ENCODE results near the gene UBE2G2. TPM values are rescaled to one million over a fixed set of nuclear protein-coding genes. Genes with fewer than 3 reads are reported as not detected.

Gene UBE2G2
- total and polyA plus RNA-seq, 4 donors = 27.4 to 83.5 (median 40.9) TPM

GRCh38 chr21:44844256-44844655, 42.6 kb upstream of the UBE2G2 start:
- H3K27me3 ChIP-seq (ENCODE audit: control insufficient read depth in 4 of 4, insufficient read depth in 4 of 4, low read length in 3 of 4) = no peaks in the 10 kb centered on the region
- 56% methylated on average over 16 of the region's 16 CpGs for WGBS

DNA sequence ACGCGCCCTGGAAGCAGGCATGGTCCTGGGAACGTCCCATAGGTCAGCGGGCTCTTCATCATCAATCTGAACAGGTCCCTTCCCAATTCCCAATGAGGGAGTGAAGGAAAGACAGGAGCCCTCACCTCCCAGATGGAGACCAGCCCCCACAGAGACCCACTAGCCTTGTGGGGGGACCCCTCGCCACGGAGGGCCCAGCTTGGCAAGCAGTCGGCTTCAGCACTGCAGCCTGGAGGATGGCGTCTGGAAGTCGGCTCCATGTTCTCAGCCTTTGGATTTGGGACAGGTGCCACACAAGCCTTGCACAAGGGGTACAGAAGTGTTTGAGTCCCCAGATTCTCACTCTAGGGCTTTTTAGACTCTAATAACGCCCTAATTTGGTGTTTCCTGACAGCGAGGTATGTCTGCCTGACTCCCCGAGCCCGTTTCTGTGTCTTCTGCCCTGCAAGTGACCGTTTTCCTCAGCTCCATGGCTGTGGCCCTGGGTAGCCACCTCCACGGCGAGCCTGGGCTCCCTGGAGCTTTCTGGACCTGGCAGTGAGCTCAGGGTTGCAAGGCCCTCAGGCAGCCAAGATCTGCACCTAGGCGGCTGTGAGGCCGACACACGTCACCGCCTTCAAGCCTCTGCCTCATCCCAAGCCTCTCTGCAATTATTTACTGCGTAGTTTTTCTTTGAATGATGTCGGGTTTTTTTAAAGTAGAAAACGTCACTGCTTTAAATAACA, 41.3 kb upstream of the UBE2G2 start:
- TF ChIP-seq NR2F2 (IDR thresholded peaks at IDR 0.05) (no peak), GABPA (IDR thresholded peaks at IDR 0.05 in 1 of 2, conservative IDR thresholded peaks at IDR 0.05 in 1 of 2) (no peak)
- TF ChIP-seq, protein P1, sequence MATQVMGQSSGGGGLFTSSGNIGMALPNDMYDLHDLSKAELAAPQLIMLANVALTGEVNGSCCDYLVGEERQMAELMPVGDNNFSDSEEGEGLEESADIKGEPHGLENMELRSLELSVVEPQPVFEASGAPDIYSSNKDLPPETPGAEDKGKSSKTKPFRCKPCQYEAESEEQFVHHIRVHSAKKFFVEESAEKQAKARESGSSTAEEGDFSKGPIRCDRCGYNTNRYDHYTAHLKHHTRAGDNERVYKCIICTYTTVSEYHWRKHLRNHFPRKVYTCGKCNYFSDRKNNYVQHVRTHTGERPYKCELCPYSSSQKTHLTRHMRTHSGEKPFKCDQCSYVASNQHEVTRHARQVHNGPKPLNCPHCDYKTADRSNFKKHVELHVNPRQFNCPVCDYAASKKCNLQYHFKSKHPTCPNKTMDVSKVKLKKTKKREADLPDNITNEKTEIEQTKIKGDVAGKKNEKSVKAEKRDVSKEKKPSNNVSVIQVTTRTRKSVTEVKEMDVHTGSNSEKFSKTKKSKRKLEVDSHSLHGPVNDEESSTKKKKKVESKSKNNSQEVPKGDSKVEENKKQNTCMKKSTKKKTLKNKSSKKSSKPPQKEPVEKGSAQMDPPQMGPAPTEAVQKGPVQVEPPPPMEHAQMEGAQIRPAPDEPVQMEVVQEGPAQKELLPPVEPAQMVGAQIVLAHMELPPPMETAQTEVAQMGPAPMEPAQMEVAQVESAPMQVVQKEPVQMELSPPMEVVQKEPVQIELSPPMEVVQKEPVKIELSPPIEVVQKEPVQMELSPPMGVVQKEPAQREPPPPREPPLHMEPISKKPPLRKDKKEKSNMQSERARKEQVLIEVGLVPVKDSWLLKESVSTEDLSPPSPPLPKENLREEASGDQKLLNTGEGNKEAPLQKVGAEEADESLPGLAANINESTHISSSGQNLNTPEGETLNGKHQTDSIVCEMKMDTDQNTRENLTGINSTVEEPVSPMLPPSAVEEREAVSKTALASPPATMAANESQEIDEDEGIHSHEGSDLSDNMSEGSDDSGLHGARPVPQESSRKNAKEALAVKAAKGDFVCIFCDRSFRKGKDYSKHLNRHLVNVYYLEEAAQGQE (IDR thresholded peaks at IDR 0.05) = no peak
- Histone ChIP-seq H3K4me1 (ENCODE audit: control insufficient read depth in 4 of 4, insufficient read depth in 4 of 4, low read length in 3 of 4) (peaks cover 2 to 19% (median 10%) of the 10 kb centered on the region in 4 donors), H3K9ac (ENCODE audit: low read depth in 1 of 2, low read length in 2 of 2) (no peak overlapping the region), H3K27ac (ENCODE audit: low read depth in 1 of 2, low read length in 2 of 2) (no peak overlapping the region), H3K4me3 (ENCODE audit: low read depth in 1 of 3, low read length in 3 of 3) (no peak overlapping the region), H3K9me3 (ENCODE audit: control insufficient read depth in 4 of 4, low read length in 3 of 4) (no peaks in the 10 kb centered on the region), H3K27me3 (ENCODE audit: control insufficient read depth in 4 of 4, insufficient read depth in 4 of 4, low read length in 3 of 4) (no peaks in the 10 kb centered on the region), H3K36me3 (ENCODE audit: control insufficient read depth in 4 of 4, insufficient read depth in 3 of 4, low read depth in 1 of 4, low read length in 3 of 4) (no peaks in the 10 kb centered on the region)
- DNase-seq (ENCODE audit: low spot score) = no peak
- WGBS = 80% methylated on average over 23 of the region's 23 CpGs

More at GRCh38 chr21:44844256-44844655, 42.6 kb upstream of the UBE2G2 start:
- H3K4me1 ChIP-seq (ENCODE audit: control insufficient read depth in 4 of 4, insufficient read depth in 4 of 4, low read length in 3 of 4) = peaks cover 2 to 19% (median 10%) of the 10 kb centered on the region in 4 donors
- H3K27ac ChIP-seq (ENCODE audit: low read depth in 1 of 2, low read length in 2 of 2) = no peak overlapping the region
- no peak for DNase-seq (ENCODE audit: low spot score)
- no peak overlapping the region for H3K4me3 ChIP-seq (ENCODE audit: low read depth in 1 of 3, low read length in 3 of 3)
- TF ChIP-seq TAF1 (conservative IDR thresholded peaks at IDR 0.05) (no peak), RAD21 (IDR thresholded peaks at IDR 0.05) (no peak), YY1 (IDR thresholded peaks at IDR 0.05) (no peak), GABPA (IDR thresholded peaks at IDR 0.05 in 1 of 2, conservative IDR thresholded peaks at IDR 0.05 in 1 of 2) (no peak), FOXA2 (IDR thresholded peaks at IDR 0.05) (no peak), EGR1 (IDR thresholded peaks at IDR 0.05; ENCODE audit: low read depth in 2 of 2) (no peak), NR2F2 (IDR thresholded peaks at IDR 0.05) (no peak), FOXA1 (IDR thresholded peaks at IDR 0.05) (no peak), RXRA (IDR thresholded peaks at IDR 0.05) (no peak), MAX (IDR thresholded peaks at IDR 0.05) (no peak)
- TF ChIP-seq, protein P2, sequence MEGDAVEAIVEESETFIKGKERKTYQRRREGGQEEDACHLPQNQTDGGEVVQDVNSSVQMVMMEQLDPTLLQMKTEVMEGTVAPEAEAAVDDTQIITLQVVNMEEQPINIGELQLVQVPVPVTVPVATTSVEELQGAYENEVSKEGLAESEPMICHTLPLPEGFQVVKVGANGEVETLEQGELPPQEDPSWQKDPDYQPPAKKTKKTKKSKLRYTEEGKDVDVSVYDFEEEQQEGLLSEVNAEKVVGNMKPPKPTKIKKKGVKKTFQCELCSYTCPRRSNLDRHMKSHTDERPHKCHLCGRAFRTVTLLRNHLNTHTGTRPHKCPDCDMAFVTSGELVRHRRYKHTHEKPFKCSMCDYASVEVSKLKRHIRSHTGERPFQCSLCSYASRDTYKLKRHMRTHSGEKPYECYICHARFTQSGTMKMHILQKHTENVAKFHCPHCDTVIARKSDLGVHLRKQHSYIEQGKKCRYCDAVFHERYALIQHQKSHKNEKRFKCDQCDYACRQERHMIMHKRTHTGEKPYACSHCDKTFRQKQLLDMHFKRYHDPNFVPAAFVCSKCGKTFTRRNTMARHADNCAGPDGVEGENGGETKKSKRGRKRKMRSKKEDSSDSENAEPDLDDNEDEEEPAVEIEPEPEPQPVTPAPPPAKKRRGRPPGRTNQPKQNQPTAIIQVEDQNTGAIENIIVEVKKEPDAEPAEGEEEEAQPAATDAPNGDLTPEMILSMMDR (IDR thresholded peaks at IDR 0.05; ENCODE audit: low read depth, low read length, missing input control) = no peak
- H3K9me3 ChIP-seq (ENCODE audit: control insufficient read depth in 4 of 4, low read length in 3 of 4) = no peaks in the 10 kb centered on the region
- H3K9ac ChIP-seq (ENCODE audit: low read depth in 1 of 2, low read length in 2 of 2) = no peak overlapping the region
- H3K36me3 ChIP-seq (ENCODE audit: control insufficient read depth in 4 of 4, insufficient read depth in 3 of 4, low read depth in 1 of 4, low read length in 3 of 4) = peaks cover under 1 to 5% (median 2%) of the 10 kb centered on the region in 4 donors
